HepG2 (cell line): Measurements from ENCODE around the gene ZNF638. TPM values are rescaled to one million over a fixed set of nuclear protein-coding genes. Genes with fewer than 3 reads are reported as not detected.

Source experiments
- ATAC-seq: fragments of 200-7000 bp; cut with Tn5 transposase; 3 replicates; pipeline ENCODE4 v1.9.1; 2020; ENCODE audit warnings: mild to moderate bottlenecking, moderate library complexity
- BruUV-seq: library from RNA; stranded (reverse); fragments of 400-500 nt; replicated peaks from 2 replicates; lab custom pipeline; 2021; lab: Mats Ljungman, UMichigan
- CTCF ChIA-PET: fragments of 300-600 bp; formaldehyde crosslinking; extraction: SDS; loops from one replicate; lab custom pipeline; 2021; ENCODE audit warnings: low total read pairs, inconsistent platforms, low intra/inter-chr PET ratio; lab: Yijun Ruan, JAX
- POLR2A ChIA-PET: fragments of 350-600 bp; sonication (Branson Sonifier 250); formaldehyde crosslinking; loops from one replicate; lab custom pipeline; 2020; ENCODE audit warnings: antibody characterized with exemption, inconsistent platforms; lab: Yijun Ruan, JAX
- DNase-seq: peaks from one replicate; pipeline ENCODE4 v3.0.0-alpha.2; 2015; ENCODE audit warnings: low spot score
- FAIRE-seq: peaks from 3 replicates; lab custom pipeline; 2011; peaks lifted over from hg19 to GRCh38; lab: Jason Lieb, UNC
- H2AFZ ChIP-seq: one replicate; pipeline ENCODE4 v1.6.1; 2011; ENCODE audit warnings: low read length, inconsistent platforms
- H3K27ac ChIP-seq: fragments of 300-600 bp; 3 replicates; pipeline ENCODE4 v1.8.0; 2011; ENCODE audit warnings: mixed run types, mild to moderate bottlenecking, mixed read lengths, low read length, inconsistent platforms; ENCODE audit not compliant: insufficient read depth; ENCODE audit errors: extremely low read length
- H3K27me3 ChIP-seq, 2 experiments: fragments of 200-600 bp in 1 of 2; 2 replicates in 1 of 2; 3 replicates in 1 of 2; pipeline versions ENCODE4 v1.6.0 to v1.8.0; 2011; ENCODE audit warnings: low read length in 2 of 2, mild to moderate bottlenecking in 2 of 2, moderate library complexity in 2 of 2, inconsistent platforms in 1 of 2; ENCODE audit not compliant: insufficient read depth in 2 of 2, control insufficient read depth in 1 of 2
- H3K36me3 ChIP-seq, 2 experiments: fragments of 200-600 bp in 1 of 2; replicated peaks in 1 of 2; 2 replicates in 1 of 2; 3 replicates in 1 of 2; pipeline versions ENCODE4 v1.5.1 to v1.8.0; 2011; ENCODE audit warnings: low read length in 2 of 2, inconsistent platforms in 1 of 2; ENCODE audit not compliant: insufficient read depth in 2 of 2, control insufficient read depth in 1 of 2
- H3K4me1 ChIP-seq: 2 replicates; pipeline ENCODE4 v1.5.1; 2012; ENCODE audit warnings: low read length, inconsistent platforms; ENCODE audit not compliant: insufficient read depth
- H3K4me2 ChIP-seq: 2 replicates; pipeline ENCODE4 v1.6.0; 2011; ENCODE audit warnings: low read depth, low read length, inconsistent platforms
- H3K4me3 ChIP-seq, 3 experiments: fragments of 200-600 bp in 1 of 3; sonication (generic), shearing (Covaris generic) in 1 of 3; replicated peaks in 1 of 3; 2 replicates each; pipeline ENCODE4 v1.5.1; 2011 to 2016; ENCODE audit warnings: low read length in 3 of 3, inconsistent platforms in 2 of 3, low read depth in 2 of 3, mild to moderate bottlenecking in 2 of 3, control low read depth in 1 of 3, mixed read lengths in 1 of 3; ENCODE audit not compliant: insufficient read depth in 1 of 3
- H3K79me2 ChIP-seq: one replicate; pipeline ENCODE4 v1.6.1; 2011; ENCODE audit warnings: low read length, inconsistent platforms; ENCODE audit not compliant: insufficient read depth
- H3K9ac ChIP-seq: 2 replicates; pipeline ENCODE4 v1.6.0; 2011; ENCODE audit warnings: mild to moderate bottlenecking, low read depth, low read length, inconsistent platforms; ENCODE audit not compliant: insufficient read depth
- H3K9me3 ChIP-seq: 2 replicates; pipeline ENCODE4 v1.5.1; 2012; ENCODE audit warnings: mild to moderate bottlenecking, low read length
- H4K20me1 ChIP-seq: 2 replicates; pipeline ENCODE4 v1.6.0; 2011; ENCODE audit warnings: inconsistent platforms, mild to moderate bottlenecking, low read length, moderate library complexity; ENCODE audit not compliant: insufficient read depth
- CENPBD1 ChIP-seq: sonication (generic); formaldehyde crosslinking; IDR thresholded peaks from 2 replicates; pipeline ENCODE4 v1.8.0; 2022; ENCODE audit warnings: missing genetic modification reagents, low read depth, mild to moderate bottlenecking, borderline replicate concordance
- GATA4 ChIP-seq: sonication (generic); IDR thresholded peaks from 2 replicates; pipeline ENCODE4 v1.6.1; 2016; ENCODE audit warnings: antibody characterized with exemption, low read depth, borderline replicate concordance
- KLF16 ChIP-seq, 2 experiments: sonication (generic) in 1 of 2; formaldehyde crosslinking in 1 of 2; IDR thresholded peaks; 2 replicates each; pipeline versions ENCODE4 v1.6.1 to v1.8.0; 2016 to 2023; ENCODE audit warnings: missing genetic modification reagents in 2 of 2, missing compliant biosample characterization in 1 of 2
- MEIS2 ChIP-seq: sonication (generic); formaldehyde crosslinking; IDR thresholded peaks from 2 replicates; pipeline ENCODE4 v1.9.0; 2021; ENCODE audit warnings: mild to moderate bottlenecking, missing genetic modification reagents
- NFE2L2 ChIP-seq: fragments of 150-350 bp; IDR thresholded peaks from 2 replicates; pipeline ENCODE4 v1.6.1; 2014; ENCODE audit warnings: low read length
- PAWR ChIP-seq: sonication (generic); formaldehyde crosslinking; IDR thresholded peaks from 2 replicates; pipeline ENCODE4 v1.4.0; 2020; ENCODE audit warnings: missing genetic modification reagents, mild to moderate bottlenecking, borderline replicate concordance
- PITX1 ChIP-seq: sonication (generic); formaldehyde crosslinking; IDR thresholded peaks from 2 replicates; pipeline ENCODE4 v1.5.1; 2020; ENCODE audit warnings: mild to moderate bottlenecking, missing genetic modification reagents
- POLR2AphosphoS5 ChIP-seq: IDR thresholded peaks from 2 replicates; pipeline ENCODE4 v1.6.1; 2012; ENCODE audit warnings: low read depth, low read length
- SNAPC4 ChIP-seq: sonication (generic); formaldehyde crosslinking; IDR thresholded peaks from 2 replicates; pipeline ENCODE4 v1.4.0; 2020; ENCODE audit warnings: mild to moderate bottlenecking, missing genetic modification reagents
- ZNF101 ChIP-seq: sonication (generic); formaldehyde crosslinking; IDR thresholded peaks from 2 replicates; pipeline ENCODE4 v1.4.0; 2020; ENCODE audit warnings: mild to moderate bottlenecking, low read depth, missing genetic modification reagents, borderline replicate concordance
- ZNF383 ChIP-seq: sonication (generic); formaldehyde crosslinking; IDR thresholded peaks from 2 replicates; pipeline ENCODE4 v1.4.0; 2020; ENCODE audit warnings: missing genetic modification reagents, mild to moderate bottlenecking, borderline replicate concordance
- ZNF512 ChIP-seq: sonication (generic); formaldehyde crosslinking; IDR thresholded peaks from 2 replicates; pipeline ENCODE4 v1.4.0; 2020; ENCODE audit warnings: mild to moderate bottlenecking, missing genetic modification reagents
- ZNF530 ChIP-seq: sonication (generic); formaldehyde crosslinking; IDR thresholded peaks from 2 replicates; pipeline ENCODE4 v1.5.0; 2020; ENCODE audit warnings: low read depth, mild to moderate bottlenecking, missing genetic modification reagents
- ZNF558 ChIP-seq: sonication (generic); formaldehyde crosslinking; IDR thresholded peaks from 2 replicates; pipeline ENCODE4 v1.9.0; 2022; ENCODE audit warnings: mild to moderate bottlenecking, missing genetic modification reagents, borderline replicate concordance
- ZNF589 ChIP-seq: sonication (generic); formaldehyde crosslinking; conservative IDR thresholded peaks from 2 replicates; pipeline ENCODE4 v1.8.0; 2022; ENCODE audit warnings: mild to moderate bottlenecking, moderate library complexity, missing genetic modification reagents
- ZNF607 ChIP-seq: sonication (generic); formaldehyde crosslinking; IDR thresholded peaks from 2 replicates; pipeline ENCODE4 v1.5.1; 2020; ENCODE audit warnings: missing genetic modification reagents, mild to moderate bottlenecking, borderline replicate concordance
- ZSCAN29 ChIP-seq: sonication (generic); formaldehyde crosslinking; conservative IDR thresholded peaks from 2 replicates; pipeline ENCODE4 v1.4.0; 2020; ENCODE audit warnings: mild to moderate bottlenecking, missing genetic modification reagents
- WGBS: methylation state at CpG from one replicate; pipeline ENCODE4 v1.1.6; 2017; ENCODE audit warnings: low lambda C conversion rate; 5-methylcytosine and 5-hydroxymethylcytosine counted together
- in situ Hi-C: cut with HindIII; loops from 2 replicates; pipeline ENCODE4 v1.10.0; 2017; ENCODE audit warnings: low pct_unique_long_range_greater_than_20kb; ENCODE audit not compliant: extremely low pct_ligation_motif_present
- intact Hi-C: fragments of 100-400 bp; cut with micrococcal nuclease; formaldehyde crosslinking; loops from one replicate; pipeline ENCODE4 v1.10.0; 2022; ENCODE audit not compliant: unreplicated experiment
- polyA plus RNA-seq, 8 experiments: library from polyadenylated mRNA; depleted of rRNA in 3 of 8; stranded (reverse) in 7 of 8; unstranded in 1 of 8; fragments of >200 nt; fragmentation: Illumina TruSeq in 4 of 8; extraction: Trizol in 4 of 8; gene quantifications; 2 replicates each; pipeline versions ENCODE4 v1.2.1 to v1.2.3, GENCODE V29; 2011 to 2016; ENCODE audit warnings: low read depth in 4 of 8, missing spikeins in 1 of 8, mixed read lengths in 1 of 8; ENCODE audit not compliant: insufficient read depth in 1 of 8
- total RNA-seq, 5 experiments: library from RNA; depleted of rRNA; stranded (reverse); fragments of >200 nt; fragmentation: Illumina TruSeq; extraction: Trizol; gene quantifications; 2 replicates each; pipeline ENCODE4 v1.2.3, GENCODE V29; 2016; ENCODE audit warnings: low read depth in 1 of 5

Gene ZNF638
- total and polyA plus RNA-seq, 2 of the 13 experiments (the other 11 are each of a cell fraction or from before 2014, with no cell fraction given): 92.7 to 144 TPM

GRCh38 chr2:71358931-71359671 is 27.5 kb downstream of the ZNF638 start:
- H3K79me2 ChIP-seq: peaks cover 42% of the 10 kb centered on the region
- no TSS peak for BruUV-seq
- TF ChIP-seq GATA4: no peak
- no peak for TF ChIP-seq ZNF607 (CRISPR knock-in tag)
- TF ChIP-seq ZNF589 (CRISPR knock-in tag): no peak
- TF ChIP-seq KLF16 (CRISPR knock-in tag; IDR thresholded peaks at IDR 0.05): no peak
- no peak for TF ChIP-seq SNAPC4 (CRISPR knock-in tag)
- TF ChIP-seq CENPBD1: no peak
- no peak for TF ChIP-seq MEIS2 (CRISPR knock-in tag)
- no peak for TF ChIP-seq NFE2L2
- TF ChIP-seq POLR2AphosphoS5: no peak; the same call in 1 of the 2 replicates
- no peak for TF ChIP-seq ZSCAN29 (CRISPR knock-in tag)
- TF ChIP-seq PITX1 (CRISPR knock-in tag): no peak
- TF ChIP-seq ZNF101 (CRISPR knock-in tag): no peak
- no peak for TF ChIP-seq PAWR (CRISPR knock-in tag)
- TF ChIP-seq ZNF383 (CRISPR knock-in tag): no peak
- no peak for TF ChIP-seq ZNF558 (CRISPR knock-in tag)
- TF ChIP-seq ZNF512 (CRISPR knock-in tag): no peak
- TF ChIP-seq ZNF530 (CRISPR knock-in tag): no peak

More at GRCh38 chr2:71358931-71359671, 27.5 kb downstream of the ZNF638 start:
- in situ Hi-C loops: no loop called here
- H3K27me3 ChIP-seq: no peaks in the 10 kb centered on the region
- H3K4me3 ChIP-seq: no peak overlapping the region
- H3K36me3 ChIP-seq: peaks cover 20 to 79% of the 10 kb centered on the region in 2 experiments
- H3K9ac ChIP-seq: no peak overlapping the region
- ATAC-seq (no peak), DNase-seq (no peak), FAIRE-seq (no peak)
- no peak overlapping the region for H3K27ac ChIP-seq
- peaks cover 21% of the 10 kb centered on the region for H3K4me1 ChIP-seq
- intact Hi-C loops: loop anchor here (5.0 kb wide), 1 partner anchor 428 kb away; no protein-coding TSS in a partner anchor
- H2AFZ ChIP-seq: no peak overlapping the region
- H4K20me1 ChIP-seq: peaks cover 31% of the 10 kb centered on the region
- H3K9me3 ChIP-seq: no peaks in the 10 kb centered on the region
- POLR2A ChIA-PET: no interaction called here
- CTCF ChIA-PET: no interaction called here
- WGBS: 97% methylated on average over 6 of the region's 6 CpGs
- no peak overlapping the region for H3K4me2 ChIP-seq
